ENCODE results near the gene GUCY1B1. TPM values are rescaled to one million over a fixed set of nuclear protein-coding genes. Genes with fewer than 3 reads are reported as not detected.
"Not testable (repeated sequence)": the region's sequence is repeated elsewhere in the genome, so short reads cannot be mapped to it uniquely, and the experiment has no call there.

The GUCY1B1 gene
- polyA plus RNA-seq, 2 of the 4 experiments (the other 2 are of a cell fraction): 0.14 to 0.43 TPM

- FAIRE-seq (no peak), ATAC-seq (no peak), DNase-seq (ENCODE audit: low read depth in 1 of 2, low spot score in 1 of 2) (no peak)
- ChIA-PET CTCF (interaction anchor here (1.6 kb wide), 1 partner anchor 12 kb away, joined by 3 read pairs; no protein-coding TSS in a partner anchor), POLR2A (no interaction called here)
- Histone ChIP-seq H3K27ac (no peak overlapping the region), H3K4me1 (no peaks in the 10 kb centered on the region), H3K4me3 (no peak overlapping the region), H3K9me3 (no peaks in the 10 kb centered on the region), H3K4me2 (no peak overlapping the region)
- 30% methylated on average over 6 of the region's 6 CpGs for WGBS (ENCODE audit: missing lambda C conversion rate)
- TF ChIP-seq NR3C1 (IDR thresholded peaks at IDR 0.05) (no peak), ZSCAN20 (CRISPR knock-in tag; IDR thresholded peaks at IDR 0.05) (no peak), MAX (IDR thresholded peaks at IDR 0.05) (no peak), JUNB (IDR thresholded peaks at IDR 0.05) (no peak)
These were observed 30.6 kb downstream of the GUCY1B1 start for GRCh38 chr4:155789391-155789790.

GRCh38 chr4:155789982-155790381, 31.2 kb downstream of the GUCY1B1 start:
- FAIRE-seq (no peak), DNase-seq (ENCODE audit: low read depth in 1 of 2, low spot score in 1 of 2) (no peak), ATAC-seq (no peak)
- 27% methylated on average over 3 of the region's 3 CpGs for WGBS (ENCODE audit: missing lambda C conversion rate)
- Histone ChIP-seq H3K4me2 (no peak overlapping the region), H3K9me3 (no peaks in the 10 kb centered on the region), H3K4me3 (no peak overlapping the region), H3K27ac (no peak overlapping the region), H3K4me1 (no peaks in the 10 kb centered on the region)
- POLR2A ChIA-PET: no interaction called here
- TF ChIP-seq CBX2 (IDR thresholded peaks at IDR 0.05; ENCODE audit: borderline replicate concordance, low read depth) (no peak), ELK1 (IDR thresholded peaks at IDR 0.05; ENCODE audit: low read depth, low read length) (no peak), ZC3H11A (IDR thresholded peaks at IDR 0.05) (no peak)
- CTCF ChIA-PET: interaction anchor here (1.6 kb wide), 1 partner anchor 12 kb away, joined by 3 read pairs; no protein-coding TSS in a partner anchor

- ATAC-seq (no peak), FAIRE-seq (no peak), DNase-seq (ENCODE audit: low read depth in 1 of 2, low spot score in 1 of 2) (no peak)
- no peak overlapping the region for H3K4me3 ChIP-seq
- H3K4me1 ChIP-seq: no peaks in the 10 kb centered on the region
- POLR2A ChIA-PET: no interaction called here
- TF ChIP-seq RFX5 (IDR thresholded peaks at IDR 0.05) (no peak), HES2 (IDR thresholded peaks at IDR 0.05) (no peak), FOSB (CRISPR knock-in tag; IDR thresholded peaks at IDR 0.05) (no peak), RAD21 (conservative IDR thresholded peaks at IDR 0.05 in 1 of 2, IDR thresholded peaks at IDR 0.05 in 1 of 2) (no peak), ZNF302 (CRISPR knock-in tag; IDR thresholded peaks at IDR 0.05) (no peak), NR3C1 (IDR thresholded peaks at IDR 0.05) (no peak), BCL3 (IDR thresholded peaks at IDR 0.05) (no peak), HOXA7 (CRISPR knock-in tag; IDR thresholded peaks at IDR 0.05) (no peak), ZSCAN20 (CRISPR knock-in tag; IDR thresholded peaks at IDR 0.05) (no peak), NFE2L2 (conservative IDR thresholded peaks at IDR 0.05; ENCODE audit: low read length) (no peak), CEBPB (IDR thresholded peaks at IDR 0.05) (no peak)
- CTCF ChIA-PET: no interaction called here
- H3K4me2 ChIP-seq: no peak overlapping the region
- H3K27ac ChIP-seq: no peak overlapping the region
- H3K9me3 ChIP-seq: no peaks in the 10 kb centered on the region
- WGBS (ENCODE audit: missing lambda C conversion rate): 35% methylated on average over 1 of the region's 1 CpG
These were observed 35.9 kb downstream of the GUCY1B1 start for GRCh38 chr4:155794589-155795236.

- H3K27ac ChIP-seq: no peak overlapping the region
- ChIA-PET CTCF (no interaction called here), POLR2A (no interaction called here)
- FAIRE-seq (no peak), DNase-seq (ENCODE audit: low read depth in 1 of 2, low spot score in 1 of 2) (peak; percentile 18 to 31), ATAC-seq (peak; percentile 91 to 92)
- H3K4me2 ChIP-seq: no peak overlapping the region
- WGBS (ENCODE audit: missing lambda C conversion rate): 10% methylated on average over 3 of the region's 3 CpGs
- no peak for TF ChIP-seq ZC3H11A (IDR thresholded peaks at IDR 0.05)
- no peak for TF ChIP-seq HDAC2 (IDR thresholded peaks at IDR 0.05)
- TF ChIP-seq RNF2 (IDR thresholded peaks at IDR 0.05; ENCODE audit: borderline replicate concordance, low read depth): no peak
- no peak for TF ChIP-seq HOXA7 (CRISPR knock-in tag; IDR thresholded peaks at IDR 0.05)
- no peak for TF ChIP-seq MAFK (IDR thresholded peaks at IDR 0.05; ENCODE audit: partially characterized antibody)
- TF ChIP-seq SMC3 (IDR thresholded peaks at IDR 0.05): no peak
- no peak for TF ChIP-seq JUNB (IDR thresholded peaks at IDR 0.05)
- TF ChIP-seq CEBPB (IDR thresholded peaks at IDR 0.05): no peak
- no peak for TF ChIP-seq MAZ (IDR thresholded peaks at IDR 0.05; ENCODE audit: borderline replicate concordance, low read depth, low read length)
- no peak for TF ChIP-seq JUN (IDR thresholded peaks at IDR 0.05)
- TF ChIP-seq EP300 (IDR thresholded peaks at IDR 0.05): no peak
- no peak for TF ChIP-seq CHD2 (IDR thresholded peaks at IDR 0.05; ENCODE audit: low read length, partially characterized antibody)
- H3K4me3 ChIP-seq: no peak overlapping the region
- no peaks in the 10 kb centered on the region for H3K4me1 ChIP-seq
- no peaks in the 10 kb centered on the region for H3K9me3 ChIP-seq
These were observed 37.2 kb downstream of the GUCY1B1 start for GRCh38 chr4:155795991-155796390.

GRCh38 chr4:155797581-155797980, 38.8 kb downstream of the GUCY1B1 start:
- H3K4me3 ChIP-seq; H3K4me1 ChIP-seq; DNase-seq (ENCODE audit: low read depth in 1 of 2, low spot score in 1 of 2); ATAC-seq; FAIRE-seq; H3K9me3 ChIP-seq; H3K4me2 ChIP-seq; H3K27ac ChIP-seq; POLR2A ChIA-PET: not testable (repeated sequence)
- CTCF ChIA-PET: interaction anchor here (0.9 to 1.6 kb wide), 2 partner anchors 156 to 394 kb away, joined by 3 to 4 read pairs; partner anchors contain the start of gene CTSO
- 62% methylated on average over 4 of the region's 4 CpGs for WGBS (ENCODE audit: missing lambda C conversion rate)
